Smooth muscle cell of the brain vasculature (primary cell): ENCODE results near the gene TTC9.
"Not testable (repeated sequence)": the region's sequence is repeated elsewhere in the genome, so short reads cannot be mapped to it uniquely, and the experiment has no call there.

Experiments
- DNase-seq: peaks from one replicate; pipeline ENCODE4 v3.0.0-alpha.2; 2012; ENCODE audit warnings: low read depth, low spot score

TTC9 gene

GRCh38 chr14:70680748-70681147 lies 39.0 kb downstream of the TTC9 start:
- DNase-seq, result no peak

DNA sequence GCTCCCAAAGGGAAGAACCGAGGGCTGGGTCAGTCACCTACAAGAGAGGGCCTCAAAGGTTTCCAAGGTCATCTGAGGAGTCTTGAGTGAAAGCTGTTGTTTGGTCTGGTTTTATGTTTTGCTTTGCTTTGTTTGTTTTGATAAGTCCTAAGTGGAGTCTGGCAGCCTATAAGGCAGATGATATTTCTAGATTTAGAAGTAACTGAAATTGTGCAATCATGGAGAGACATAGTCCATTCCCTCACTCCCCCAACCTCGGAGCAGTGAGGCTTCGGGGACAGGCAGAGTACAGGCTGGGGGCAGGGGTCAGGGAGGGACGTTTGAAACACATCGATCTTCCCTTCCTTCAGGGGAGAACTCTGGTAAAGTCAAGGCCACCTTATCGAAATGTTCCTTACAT lies 42.3 kb downstream of the TTC9 start:
- no peak for DNase-seq

GRCh38 chr14:70685474-70686197 lies 43.9 kb downstream of the TTC9 start:
- no peak for DNase-seq

DNA sequence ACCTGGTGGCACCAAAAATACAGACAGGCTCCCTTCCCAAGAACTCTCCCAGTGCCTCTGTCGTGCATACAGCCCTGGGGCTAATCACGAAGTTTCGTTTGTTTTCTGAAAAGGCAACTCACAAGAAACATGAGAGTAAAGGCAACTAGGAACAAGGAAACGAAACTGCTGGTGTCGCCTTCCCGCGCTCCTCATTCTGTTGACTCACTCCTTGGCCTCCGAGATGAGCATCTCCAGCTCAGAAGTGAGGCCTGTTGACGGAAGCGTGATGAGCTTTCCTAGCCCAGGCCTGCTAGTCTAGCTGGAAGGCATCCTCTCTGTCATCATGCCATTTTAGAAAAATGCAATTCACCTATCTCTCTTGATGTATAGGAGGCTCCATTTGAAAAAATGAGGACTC lies 50.5 kb downstream of the TTC9 start:
- no peak for DNase-seq

GRCh38 chr14:70696026-70696425 lies 54.3 kb downstream of the TTC9 start:
- no peak for DNase-seq

DNA sequence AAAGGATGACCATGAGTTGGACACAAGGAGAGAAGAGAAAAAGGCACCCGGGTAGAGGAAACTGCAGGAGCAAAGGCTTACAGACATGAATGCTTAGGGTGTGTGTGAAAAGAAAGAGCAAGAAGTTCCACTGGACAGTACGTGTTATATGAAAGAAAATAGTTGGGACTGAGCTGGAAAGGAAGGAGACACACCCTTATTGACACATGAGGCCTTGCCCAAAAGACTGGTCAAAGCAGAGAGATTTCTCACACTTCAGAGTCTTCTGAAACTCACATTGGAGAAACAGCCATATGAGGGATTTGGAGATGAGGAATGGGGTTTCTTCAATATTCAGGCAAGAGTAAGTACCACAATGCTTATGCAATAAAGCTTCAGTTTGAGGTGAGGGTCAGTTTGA lies 56.0 kb downstream of the TTC9 start:
- DNase-seq, result no peak

GRCh38 chr14:70698288-70698687 lies 56.6 kb downstream of the TTC9 start:
- DNase-seq, result no peak

- no peak for DNase-seq
These were observed 57.9 kb downstream of the TTC9 start for GRCh38 chr14:70699646-70700045.

- no peak for DNase-seq
These were observed 59.4 kb downstream of the TTC9 start for GRCh38 chr14:70700955-70701585.

GRCh38 chr14:70701610-70702009 lies 59.9 kb downstream of the TTC9 start:
- no peak for DNase-seq

GRCh38 chr14:70702161-70702560 lies 60.4 kb downstream of the TTC9 start:
- DNase-seq, result no peak

DNA sequence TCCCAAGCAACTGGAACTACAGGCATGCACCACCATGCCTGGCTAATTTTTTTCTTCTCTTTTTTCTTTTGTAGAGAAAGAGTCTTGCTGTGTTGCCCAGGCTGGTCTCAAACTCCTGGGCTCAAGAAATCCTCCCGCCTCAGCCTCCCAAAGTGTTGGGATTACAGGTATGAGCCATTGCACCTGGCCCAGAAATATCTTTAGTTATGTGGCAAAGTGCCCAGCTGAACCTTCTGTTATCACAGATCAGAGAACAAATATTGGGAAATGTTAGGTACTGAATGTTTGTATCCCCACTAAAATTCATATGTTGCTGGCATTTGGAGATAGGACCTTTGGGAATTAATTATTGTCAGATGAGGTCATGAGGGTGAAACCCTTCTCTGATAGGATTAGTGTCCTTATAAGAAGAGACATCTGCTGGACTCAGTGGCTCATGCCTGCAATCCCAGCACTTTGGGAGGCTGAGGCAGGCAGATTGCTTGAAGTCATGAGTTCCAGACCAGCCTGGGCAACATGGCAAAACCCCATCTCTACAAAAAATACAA lies 62.0 kb downstream of the TTC9 start:
- not testable (repeated sequence) for DNase-seq

- no peak for DNase-seq
These were observed 63.2 kb downstream of the TTC9 start for GRCh38 chr14:70704960-70705359.

DNA sequence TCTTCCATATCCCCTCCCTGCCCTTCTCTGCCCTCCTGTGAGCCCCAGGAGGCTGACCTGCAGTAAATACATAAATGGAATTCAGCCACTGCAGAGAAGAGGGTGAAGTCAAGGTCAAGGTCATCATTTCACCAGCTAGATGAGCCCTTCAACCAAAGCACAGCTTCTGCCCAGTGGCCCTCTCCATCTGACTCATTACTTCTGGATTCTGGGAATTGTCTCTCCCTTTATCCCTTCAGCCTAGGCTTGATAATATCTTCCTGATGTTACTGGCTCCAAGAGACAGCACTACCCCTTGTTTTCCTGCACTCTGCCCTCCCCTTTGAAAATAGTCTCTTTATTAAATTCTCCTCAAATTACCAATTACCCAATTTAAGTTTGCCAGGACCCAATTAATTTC lies 64.5 kb downstream of the TTC9 start:
- DNase-seq, result no peak

GRCh38 chr14:70707138-70708038 lies 65.7 kb downstream of the TTC9 start:
- peak; percentile 33 for DNase-seq

GRCh38 chr14:70708717-70709570 lies 67.2 kb downstream of the TTC9 start:
- DNase-seq, result no peak

DNA sequence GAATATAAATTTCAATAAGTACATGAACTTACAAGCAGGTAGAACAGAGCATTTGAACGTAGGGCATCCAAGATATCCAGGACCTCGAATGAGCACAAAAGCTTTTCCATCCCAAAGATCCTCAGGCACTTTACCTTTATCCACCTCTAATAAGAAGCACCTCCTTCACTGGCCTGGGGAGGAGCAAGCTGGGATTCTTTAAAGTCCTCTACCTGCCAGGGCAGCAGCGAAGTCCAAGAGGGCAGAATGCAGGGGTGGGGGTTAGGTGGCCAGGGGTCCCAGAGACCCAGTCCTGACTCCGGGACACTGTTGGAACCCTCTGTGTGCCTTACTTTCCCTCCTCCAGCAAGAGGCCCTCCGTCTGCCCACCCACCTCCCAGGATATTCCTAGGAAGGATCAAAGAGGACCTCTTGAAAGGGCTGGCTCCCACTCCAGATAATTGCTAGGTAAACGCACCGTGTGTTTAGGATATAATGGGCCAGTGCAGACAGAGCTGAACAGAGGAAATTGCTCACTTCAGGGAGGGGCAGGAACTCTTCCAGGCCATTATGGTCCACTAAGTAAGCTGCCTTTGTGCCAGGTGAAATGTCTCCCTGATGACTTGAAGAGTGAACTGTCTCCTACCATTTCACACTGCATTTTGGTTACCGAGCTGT lies 68.1 kb downstream of the TTC9 start:
- no peak for DNase-seq

DNA sequence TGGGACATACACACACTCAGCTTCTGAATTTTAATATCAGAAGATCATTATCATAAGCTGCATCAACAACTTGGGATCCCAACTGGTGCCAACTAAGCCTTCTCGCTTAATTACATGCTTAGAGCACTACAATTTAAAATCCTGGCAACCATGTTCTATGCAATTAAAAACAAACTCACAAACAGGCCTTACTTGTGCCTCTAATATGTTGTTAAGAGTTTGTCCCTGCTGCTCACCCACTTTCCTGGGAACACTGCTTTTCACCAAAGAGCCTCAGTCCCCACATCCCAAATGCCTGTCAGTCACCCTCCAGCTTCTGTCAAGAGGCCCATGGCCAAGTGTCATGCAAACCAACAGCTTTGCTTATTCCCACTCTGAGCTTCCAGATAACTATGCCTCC lies 69.7 kb downstream of the TTC9 start:
- no peak for DNase-seq

DNA sequence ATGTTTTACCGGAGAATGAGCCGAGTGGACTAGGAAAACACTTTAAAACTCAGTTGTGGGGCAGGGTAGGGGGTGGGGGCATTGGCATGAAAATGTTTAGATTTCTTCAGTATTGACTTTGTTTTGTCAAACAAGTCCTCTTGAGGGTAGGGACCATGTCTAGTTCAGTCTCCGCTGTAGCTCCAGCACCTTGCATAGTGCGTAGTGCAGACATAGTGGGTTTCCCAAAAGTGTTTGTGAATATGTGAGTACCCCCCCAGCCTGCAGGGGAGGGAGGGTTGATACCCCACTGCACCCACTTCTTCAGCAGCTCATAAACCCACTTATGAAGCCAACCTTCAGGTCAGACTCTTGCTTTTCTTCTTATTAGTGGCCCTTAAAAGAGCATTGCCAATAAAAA lies 71.4 kb downstream of the TTC9 start:
- DNase-seq, result no peak

DNA sequence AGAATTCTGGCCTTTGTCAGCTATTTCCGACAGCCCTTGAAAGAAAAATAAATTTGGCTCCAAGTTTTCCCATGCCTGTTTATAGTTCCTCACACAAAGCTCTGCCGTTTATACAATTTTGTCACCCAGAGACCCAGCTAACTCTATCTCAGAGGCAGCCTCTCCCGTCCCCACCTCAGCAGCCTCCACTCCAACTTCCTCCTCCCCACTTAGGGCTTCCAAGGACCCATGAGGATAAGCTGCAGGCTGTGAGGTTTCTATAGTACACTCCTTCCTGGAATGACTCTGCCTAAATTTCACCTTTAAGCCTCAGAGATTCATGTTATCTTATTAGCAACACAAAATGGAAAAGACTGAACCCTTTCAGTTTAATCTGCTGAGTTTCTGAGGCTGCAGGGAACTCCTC lies 71.8 kb downstream of the TTC9 start:
- no peak for DNase-seq

- DNase-seq, result peak; percentile 39
These were observed 72.4 kb downstream of the TTC9 start for GRCh38 chr14:70714055-70714550.
